ENCODE results near the gene OR8H2. TPM values are rescaled to one million over a fixed set of nuclear protein-coding genes. Genes with fewer than 3 reads are reported as not detected.

The OR8H2 gene
- total and polyA plus RNA-seq, 2 experiments from 2014 or later = not detected

DNA sequence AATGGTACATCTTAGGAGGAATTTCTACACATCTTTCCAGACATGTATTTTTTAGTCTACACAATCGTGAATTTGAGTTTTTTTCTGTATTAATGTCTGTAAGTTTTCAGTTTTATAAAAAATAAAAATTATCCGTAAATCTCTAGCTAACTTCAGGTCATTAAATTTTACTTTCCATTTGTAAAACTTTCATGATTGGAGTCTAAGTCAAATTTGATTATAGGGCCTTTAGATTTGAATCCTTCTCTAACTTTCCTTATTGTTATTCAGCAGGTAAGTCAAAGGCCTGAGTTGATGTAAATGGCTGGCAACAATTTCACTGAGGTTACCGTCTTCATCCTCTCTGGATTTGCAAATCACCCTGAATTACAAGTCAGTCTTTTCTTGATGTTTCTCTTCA, 10.5 kb upstream of the OR8H2 start, which contains the start of gene OR8I2 (continued):
- TF ChIP-seq, protein P1, sequence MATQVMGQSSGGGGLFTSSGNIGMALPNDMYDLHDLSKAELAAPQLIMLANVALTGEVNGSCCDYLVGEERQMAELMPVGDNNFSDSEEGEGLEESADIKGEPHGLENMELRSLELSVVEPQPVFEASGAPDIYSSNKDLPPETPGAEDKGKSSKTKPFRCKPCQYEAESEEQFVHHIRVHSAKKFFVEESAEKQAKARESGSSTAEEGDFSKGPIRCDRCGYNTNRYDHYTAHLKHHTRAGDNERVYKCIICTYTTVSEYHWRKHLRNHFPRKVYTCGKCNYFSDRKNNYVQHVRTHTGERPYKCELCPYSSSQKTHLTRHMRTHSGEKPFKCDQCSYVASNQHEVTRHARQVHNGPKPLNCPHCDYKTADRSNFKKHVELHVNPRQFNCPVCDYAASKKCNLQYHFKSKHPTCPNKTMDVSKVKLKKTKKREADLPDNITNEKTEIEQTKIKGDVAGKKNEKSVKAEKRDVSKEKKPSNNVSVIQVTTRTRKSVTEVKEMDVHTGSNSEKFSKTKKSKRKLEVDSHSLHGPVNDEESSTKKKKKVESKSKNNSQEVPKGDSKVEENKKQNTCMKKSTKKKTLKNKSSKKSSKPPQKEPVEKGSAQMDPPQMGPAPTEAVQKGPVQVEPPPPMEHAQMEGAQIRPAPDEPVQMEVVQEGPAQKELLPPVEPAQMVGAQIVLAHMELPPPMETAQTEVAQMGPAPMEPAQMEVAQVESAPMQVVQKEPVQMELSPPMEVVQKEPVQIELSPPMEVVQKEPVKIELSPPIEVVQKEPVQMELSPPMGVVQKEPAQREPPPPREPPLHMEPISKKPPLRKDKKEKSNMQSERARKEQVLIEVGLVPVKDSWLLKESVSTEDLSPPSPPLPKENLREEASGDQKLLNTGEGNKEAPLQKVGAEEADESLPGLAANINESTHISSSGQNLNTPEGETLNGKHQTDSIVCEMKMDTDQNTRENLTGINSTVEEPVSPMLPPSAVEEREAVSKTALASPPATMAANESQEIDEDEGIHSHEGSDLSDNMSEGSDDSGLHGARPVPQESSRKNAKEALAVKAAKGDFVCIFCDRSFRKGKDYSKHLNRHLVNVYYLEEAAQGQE (IDR thresholded peaks at IDR 0.05; ENCODE audit: unreplicated experiment) = no peak
- TF ChIP-seq EZH2phosphoT487 (IDR thresholded peaks at IDR 0.05; ENCODE audit: unreplicated experiment) = no peak
- no peak for TF ChIP-seq NANOG (IDR thresholded peaks at IDR 0.05; ENCODE audit: borderline replicate concordance)

GRCh38 chr11:56122073-56122472, 18.6 kb downstream of the OR8H2 start, which contains the start of gene OR8H3:
OR8H3 (plus strand) TSS chr11:56122373; CDS start chr11:56122373, 0 bp downstream.
- no peak within 1 kb of the TSS for H3K4me2 ChIP-seq
- no peaks in the 10 kb centered on the region for H3K9me2 ChIP-seq (ENCODE audit: insufficient read depth)
- Mint-ChIP-seq H3K27me3 (ENCODE audit: insufficient read depth, low read depth, poor library complexity) (no peaks in the 10 kb centered on the region), H3K4me1 (no peaks in the 10 kb centered on the region), H3K27ac (no peak within 1 kb of the TSS), H3K9me3 (peaks cover 4% of the 10 kb centered on the region; the same call in 2 of the 3 replicates), H3K4me3 (no peak within 1 kb of the TSS), H3K36me3 (ENCODE audit: low read depth) (peaks cover 2% of the 10 kb centered on the region; the same call in 1 of the 3 replicates)
- ATAC-seq = no peak
- H3K4me3 ChIP-seq = no peak within 1 kb of the TSS
- H2AFZ ChIP-seq = no peak within 1 kb of the TSS
- H3K4me1 ChIP-seq (ENCODE audit: insufficient read depth) = no peaks in the 10 kb centered on the region
- no peaks in the 10 kb centered on the region for H3F3A ChIP-seq (replicated peaks; ENCODE audit: low read depth)
- no peaks in the 10 kb centered on the region for H3K27me3 ChIP-seq (ENCODE audit: insufficient read depth)
- H3K36me3 ChIP-seq (ENCODE audit: insufficient read depth) = no peaks in the 10 kb centered on the region
- H3K79me2 ChIP-seq (replicated peaks; ENCODE audit: insufficient read depth) = no peaks in the 10 kb centered on the region
- TF ChIP-seq POLR2AphosphoS5 (IDR thresholded peaks at IDR 0.05; ENCODE audit: low read depth) (no peak), NANOG (IDR thresholded peaks at IDR 0.05; ENCODE audit: borderline replicate concordance) (no peak)
- TF ChIP-seq, protein P2, sequence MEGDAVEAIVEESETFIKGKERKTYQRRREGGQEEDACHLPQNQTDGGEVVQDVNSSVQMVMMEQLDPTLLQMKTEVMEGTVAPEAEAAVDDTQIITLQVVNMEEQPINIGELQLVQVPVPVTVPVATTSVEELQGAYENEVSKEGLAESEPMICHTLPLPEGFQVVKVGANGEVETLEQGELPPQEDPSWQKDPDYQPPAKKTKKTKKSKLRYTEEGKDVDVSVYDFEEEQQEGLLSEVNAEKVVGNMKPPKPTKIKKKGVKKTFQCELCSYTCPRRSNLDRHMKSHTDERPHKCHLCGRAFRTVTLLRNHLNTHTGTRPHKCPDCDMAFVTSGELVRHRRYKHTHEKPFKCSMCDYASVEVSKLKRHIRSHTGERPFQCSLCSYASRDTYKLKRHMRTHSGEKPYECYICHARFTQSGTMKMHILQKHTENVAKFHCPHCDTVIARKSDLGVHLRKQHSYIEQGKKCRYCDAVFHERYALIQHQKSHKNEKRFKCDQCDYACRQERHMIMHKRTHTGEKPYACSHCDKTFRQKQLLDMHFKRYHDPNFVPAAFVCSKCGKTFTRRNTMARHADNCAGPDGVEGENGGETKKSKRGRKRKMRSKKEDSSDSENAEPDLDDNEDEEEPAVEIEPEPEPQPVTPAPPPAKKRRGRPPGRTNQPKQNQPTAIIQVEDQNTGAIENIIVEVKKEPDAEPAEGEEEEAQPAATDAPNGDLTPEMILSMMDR (conservative IDR thresholded peaks at IDR 0.05; ENCODE audit: low read depth in 2 of 2) = no peak
- no peak within 1 kb of the TSS for H3K27ac ChIP-seq (ENCODE audit: low read depth)
- no peaks in the 10 kb centered on the region for H4K20me1 ChIP-seq (replicated peaks; ENCODE audit: insufficient read depth)
- DNase-seq (ENCODE audit: low spot score) = no peak

- H3K36me3 ChIP-seq (ENCODE audit: insufficient read depth) = no peaks in the 10 kb centered on the region
- Mint-ChIP-seq H3K27me3 (ENCODE audit: insufficient read depth, low read depth, poor library complexity) (peaks cover 2% of the 10 kb centered on the region), H3K4me1 (no peaks in the 10 kb centered on the region), H3K4me3 (no peak within 1 kb of the TSS), H3K9me3 (peaks cover 11% of the 10 kb centered on the region; the same call in 2 of the 3 replicates), H3K36me3 (ENCODE audit: low read depth) (0 out of 3 replicates have a peak, but pooled peaks cover 3% of the 10 kb centered on the region), H3K27ac (no peak within 1 kb of the TSS)
- H3K4me1 ChIP-seq (ENCODE audit: insufficient read depth) = no peaks in the 10 kb centered on the region
- H3K9me2 ChIP-seq (ENCODE audit: insufficient read depth) = no peaks in the 10 kb centered on the region
- H3K27me3 ChIP-seq (ENCODE audit: insufficient read depth) = no peaks in the 10 kb centered on the region
- H3K4me3 ChIP-seq = no peak within 1 kb of the TSS
- no peak within 1 kb of the TSS for H3K27ac ChIP-seq (ENCODE audit: low read depth)
- H3K79me2 ChIP-seq (replicated peaks; ENCODE audit: insufficient read depth) = no peaks in the 10 kb centered on the region
- no peaks in the 10 kb centered on the region for H3F3A ChIP-seq (replicated peaks; ENCODE audit: low read depth)
- no peaks in the 10 kb centered on the region for H4K20me1 ChIP-seq (replicated peaks; ENCODE audit: insufficient read depth)
- DNase-seq (ENCODE audit: low spot score) (no peak), ATAC-seq (no peak)
- H2AFZ ChIP-seq = no peak within 1 kb of the TSS
- H3K4me2 ChIP-seq = no peak within 1 kb of the TSS
- TF ChIP-seq CREB1 (CRISPR knock-in tag; IDR thresholded peaks at IDR 0.05; ENCODE audit: low read depth) (no peak), JUNB (IDR thresholded peaks at IDR 0.05; ENCODE audit: unreplicated experiment) (no peak)
- TF ChIP-seq, protein P2 (conservative IDR thresholded peaks at IDR 0.05; ENCODE audit: low read depth in 2 of 2) = no peak
- TF ChIP-seq, protein P3, sequence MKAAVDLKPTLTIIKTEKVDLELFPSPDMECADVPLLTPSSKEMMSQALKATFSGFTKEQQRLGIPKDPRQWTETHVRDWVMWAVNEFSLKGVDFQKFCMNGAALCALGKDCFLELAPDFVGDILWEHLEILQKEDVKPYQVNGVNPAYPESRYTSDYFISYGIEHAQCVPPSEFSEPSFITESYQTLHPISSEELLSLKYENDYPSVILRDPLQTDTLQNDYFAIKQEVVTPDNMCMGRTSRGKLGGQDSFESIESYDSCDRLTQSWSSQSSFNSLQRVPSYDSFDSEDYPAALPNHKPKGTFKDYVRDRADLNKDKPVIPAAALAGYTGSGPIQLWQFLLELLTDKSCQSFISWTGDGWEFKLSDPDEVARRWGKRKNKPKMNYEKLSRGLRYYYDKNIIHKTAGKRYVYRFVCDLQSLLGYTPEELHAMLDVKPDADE (IDR thresholded peaks at IDR 0.05) = no peak
Measured at GRCh38 chr11:56140151-56140661, 36.7 kb downstream of the OR8H2 start, which contains the start of gene OR8J3. OR8J3 (minus strand) TSS chr11:56140201; CDS start chr11:56137718, 2,483 bp downstream.
